OCI-LY7 (cell line): ENCODE measurements around the gene BOLA3. TPM values are rescaled to one million over a fixed set of nuclear protein-coding genes. Genes with fewer than 3 reads are reported as not detected.

Source experiments
- BruUV-seq: library from RNA; stranded (reverse); fragments of 400-500 nt; replicated peaks from 2 replicates; lab custom pipeline; 2021; lab: Mats Ljungman, UMichigan
- CTCF ChIA-PET: fragments of 300-600 bp; sonication (Branson Sonifier 250); formaldehyde crosslinking; loops from one replicate; lab custom pipeline; 2022; ENCODE audit warnings: antibody characterized with exemption; ENCODE audit not compliant: unreplicated experiment; lab: Charles Lee
- POLR2A ChIA-PET: fragments of 300-600 bp; sonication (Branson Sonifier 250); formaldehyde crosslinking; loops from one replicate; lab custom pipeline; 2022; ENCODE audit warnings: antibody characterized with exemption; lab: Charles Lee
- DNase-seq: peaks from one replicate; pipeline ENCODE4 v3.0.0-alpha.2; 2015; ENCODE audit warnings: low spot score
- H2AFZ ChIP-seq: fragments of 200-600 bp; sonication (generic), shearing (Covaris generic); 2 replicates; pipeline ENCODE4 v1.6.1; 2014; ENCODE audit warnings: mild to moderate bottlenecking, antibody characterized with exemption, low read length, moderate library complexity
- H3K27ac ChIP-seq: fragments of 200-600 bp; sonication (generic); 2 replicates; pipeline ENCODE4 v1.5.1; 2014; ENCODE audit warnings: mixed run types, low read depth, mild to moderate bottlenecking, moderate library complexity, low read length, inconsistent platforms; ENCODE audit not compliant: poor library complexity, severe bottlenecking
- H3K36me3 ChIP-seq: fragments of 200-600 bp; sonication (generic); 2 replicates; pipeline ENCODE4 v1.6.1; 2014; ENCODE audit warnings: mild to moderate bottlenecking, antibody characterized with exemption, low read length, moderate library complexity, mixed read lengths; ENCODE audit not compliant: insufficient read depth
- H3K4me1 ChIP-seq: fragments of 200-600 bp; sonication (generic); 2 replicates; pipeline ENCODE4 v1.5.1; 2014; ENCODE audit warnings: mild to moderate bottlenecking, low read length; ENCODE audit not compliant: insufficient read depth, poor library complexity, severe bottlenecking
- H3K4me2 ChIP-seq: fragments of 200-600 bp; sonication (generic); 2 replicates; pipeline ENCODE4 v1.6.1; 2014; ENCODE audit warnings: mild to moderate bottlenecking, low read length
- H3K4me3 ChIP-seq: fragments of 200-600 bp; sonication (generic); 2 replicates; pipeline ENCODE4 v1.5.1; 2014; ENCODE audit warnings: mild to moderate bottlenecking, low read depth, low read length; ENCODE audit not compliant: poor library complexity, severe bottlenecking
- H3K79me2 ChIP-seq: fragments of 200-600 bp; sonication (generic); 2 replicates; pipeline ENCODE4 v1.6.1; 2016; ENCODE audit warnings: low read depth, mild to moderate bottlenecking, low read length, moderate library complexity, mixed read lengths; ENCODE audit not compliant: insufficient read depth
- H3K9me2 ChIP-seq: fragments of 200-600 bp; sonication (generic); 2 replicates; pipeline ENCODE4 v1.6.1; 2016; ENCODE audit warnings: mild to moderate bottlenecking, low read length, mixed read lengths; ENCODE audit not compliant: insufficient read depth
- H3K9me3 ChIP-seq: fragments of 200-600 bp; sonication (generic); 2 replicates; pipeline ENCODE4 v1.6.1; 2014; ENCODE audit warnings: mild to moderate bottlenecking, mixed run types, low read length, mixed read lengths
- H4K20me1 ChIP-seq: fragments of 200-600 bp; sonication (generic); 2 replicates; pipeline ENCODE4 v1.6.1; 2014; ENCODE audit warnings: mild to moderate bottlenecking, antibody characterized with exemption, low read length, moderate library complexity, mixed read lengths; ENCODE audit not compliant: insufficient read depth
- EZH2phosphoT487 ChIP-seq: fragments of 200-600 bp; sonication (generic); IDR thresholded peaks from 2 replicates; pipeline ENCODE4 v1.6.1; 2018; ENCODE audit warnings: low read depth, borderline replicate concordance, mild to moderate bottlenecking, mixed run types, antibody characterized with exemption, low read length, moderate library complexity, mixed read lengths
- intact Hi-C: fragments of 100-400 bp; cut with micrococcal nuclease; formaldehyde crosslinking; loops from one replicate; pipeline ENCODE4 v1.10.0; 2022; ENCODE audit not compliant: unreplicated experiment
- total RNA-seq, 2 experiments: library from RNA; depleted of rRNA in 1 of 2; stranded (reverse); fragments of >200 nt in 1 of 2; shearing (Covaris generic) in 1 of 2; gene quantifications; 2 replicates each; pipeline ENCODE4 v1.2.3, GENCODE V29; 2014 to 2022
- TF ChIP-seq, protein P1 (sequence below): fragments of 200-600 bp; sonication (generic); conservative IDR thresholded peaks from 2 replicates; pipeline ENCODE4 v1.5.1; 2014; ENCODE audit warnings: mild to moderate bottlenecking, antibody characterized with exemption, low read length, moderate library complexity, mixed read lengths

BOLA3 gene
- total RNA-seq, 2 experiments from 2014 or later, result 33.6 to 53.3 TPM

DNA sequence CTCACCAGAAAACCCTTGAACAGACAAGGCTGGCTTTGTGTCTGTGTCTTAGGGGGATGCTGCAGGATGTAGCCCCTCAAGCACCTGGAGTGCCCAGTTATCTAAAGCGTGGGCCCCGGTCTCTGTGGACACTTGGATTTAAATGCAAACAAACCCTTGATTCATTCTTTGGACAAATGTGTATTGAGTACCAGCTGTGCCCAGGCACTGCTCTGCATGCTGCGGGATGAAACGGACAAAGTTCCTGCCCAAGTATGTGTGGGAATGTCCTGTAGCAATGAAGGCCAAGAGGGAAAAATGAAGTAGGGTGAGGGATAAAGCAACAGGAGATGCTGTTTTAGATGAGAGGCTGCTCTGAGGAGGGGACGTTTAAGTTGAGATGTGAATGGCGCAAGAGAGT, 53.9 kb downstream of the BOLA3 start:
- Histone ChIP-seq H3K4me1 (no peaks in the 10 kb centered on the region), H2AFZ (no peak overlapping the region), H3K79me2 (no peaks in the 10 kb centered on the region), H4K20me1 (no peaks in the 10 kb centered on the region), H3K4me3 (no peak overlapping the region), H3K9me3 (no peaks in the 10 kb centered on the region), H3K9me2 (no peaks in the 10 kb centered on the region), H3K36me3 (peaks cover 65% of the 10 kb centered on the region), H3K4me2 (no peak overlapping the region), H3K27ac (no peak overlapping the region)
- no peak for DNase-seq
- ChIA-PET CTCF (no interaction called here), POLR2A (no interaction called here)
- intact Hi-C loops, result no loop called here
- TF ChIP-seq, protein P1, sequence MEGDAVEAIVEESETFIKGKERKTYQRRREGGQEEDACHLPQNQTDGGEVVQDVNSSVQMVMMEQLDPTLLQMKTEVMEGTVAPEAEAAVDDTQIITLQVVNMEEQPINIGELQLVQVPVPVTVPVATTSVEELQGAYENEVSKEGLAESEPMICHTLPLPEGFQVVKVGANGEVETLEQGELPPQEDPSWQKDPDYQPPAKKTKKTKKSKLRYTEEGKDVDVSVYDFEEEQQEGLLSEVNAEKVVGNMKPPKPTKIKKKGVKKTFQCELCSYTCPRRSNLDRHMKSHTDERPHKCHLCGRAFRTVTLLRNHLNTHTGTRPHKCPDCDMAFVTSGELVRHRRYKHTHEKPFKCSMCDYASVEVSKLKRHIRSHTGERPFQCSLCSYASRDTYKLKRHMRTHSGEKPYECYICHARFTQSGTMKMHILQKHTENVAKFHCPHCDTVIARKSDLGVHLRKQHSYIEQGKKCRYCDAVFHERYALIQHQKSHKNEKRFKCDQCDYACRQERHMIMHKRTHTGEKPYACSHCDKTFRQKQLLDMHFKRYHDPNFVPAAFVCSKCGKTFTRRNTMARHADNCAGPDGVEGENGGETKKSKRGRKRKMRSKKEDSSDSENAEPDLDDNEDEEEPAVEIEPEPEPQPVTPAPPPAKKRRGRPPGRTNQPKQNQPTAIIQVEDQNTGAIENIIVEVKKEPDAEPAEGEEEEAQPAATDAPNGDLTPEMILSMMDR, result no peak
- no peak for TF ChIP-seq EZH2phosphoT487
- no TSS peak for BruUV-seq

DNA sequence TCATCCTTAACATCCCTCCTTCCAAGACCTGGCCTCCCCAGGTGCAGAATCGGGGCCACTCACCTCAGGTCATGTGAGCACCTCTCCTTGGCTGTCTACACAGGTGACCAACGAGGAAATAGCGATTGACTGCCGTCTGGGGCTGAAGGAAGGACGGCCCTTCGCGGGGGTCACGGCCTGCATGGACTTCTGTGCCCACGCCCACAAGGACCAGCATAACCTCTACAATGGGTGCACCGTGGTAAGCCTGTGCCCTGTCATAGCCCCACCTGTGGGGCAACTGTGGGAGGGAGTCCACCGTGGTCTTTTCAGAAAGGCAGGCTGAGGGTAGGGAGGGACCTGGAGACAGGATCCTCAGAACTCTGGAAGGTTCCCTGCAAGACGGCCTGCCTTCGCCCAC, 54.3 kb downstream of the BOLA3 start:
- Histone ChIP-seq H4K20me1 (no peaks in the 10 kb centered on the region), H3K9me2 (no peaks in the 10 kb centered on the region), H3K4me2 (no peak overlapping the region), H3K27ac (no peak overlapping the region), H3K36me3 (peaks cover 64% of the 10 kb centered on the region), H3K4me3 (no peak overlapping the region), H3K4me1 (no peaks in the 10 kb centered on the region), H2AFZ (no peak overlapping the region), H3K79me2 (no peaks in the 10 kb centered on the region), H3K9me3 (no peaks in the 10 kb centered on the region)
- ChIA-PET CTCF (no interaction called here), POLR2A (no interaction called here)
- DNase-seq, result no peak
- intact Hi-C loops, result no loop called here
- no peak for TF ChIP-seq EZH2phosphoT487
- TF ChIP-seq, protein P1, result no peak
- no TSS peak for BruUV-seq

GRCh38 chr2:74092275-74092674, 55.4 kb downstream of the BOLA3 start:
- Histone ChIP-seq H3K27ac (no peak overlapping the region), H4K20me1 (no peaks in the 10 kb centered on the region), H3K9me2 (no peaks in the 10 kb centered on the region), H3K4me2 (no peak overlapping the region), H3K79me2 (no peaks in the 10 kb centered on the region), H3K4me3 (no peak overlapping the region), H3K9me3 (no peaks in the 10 kb centered on the region), H3K36me3 (peaks cover 75% of the 10 kb centered on the region), H3K4me1 (no peaks in the 10 kb centered on the region), H2AFZ (no peak overlapping the region)
- BruUV-seq, result no TSS peak
- ChIA-PET POLR2A (no interaction called here), CTCF (no interaction called here)
- TF ChIP-seq EZH2phosphoT487, result no peak
- TF ChIP-seq, protein P1, result no peak
- no peak for DNase-seq
- intact Hi-C loops, result no loop called here
